Fibroblast of skin of left quadriceps (primary cell): ENCODE measurements around the gene TNFRSF25.
"Not testable (repeated sequence)": the region's sequence is repeated elsewhere in the genome, so short reads cannot be mapped to it uniquely, and the experiment has no call there.

Experiments
- DNase-seq, 2 experiments: peaks; one replicate each; pipeline ENCODE4 v3.0.0-alpha.2; 2013; ENCODE audit warnings: low read depth in 2 of 2

Gene TNFRSF25

DNA sequence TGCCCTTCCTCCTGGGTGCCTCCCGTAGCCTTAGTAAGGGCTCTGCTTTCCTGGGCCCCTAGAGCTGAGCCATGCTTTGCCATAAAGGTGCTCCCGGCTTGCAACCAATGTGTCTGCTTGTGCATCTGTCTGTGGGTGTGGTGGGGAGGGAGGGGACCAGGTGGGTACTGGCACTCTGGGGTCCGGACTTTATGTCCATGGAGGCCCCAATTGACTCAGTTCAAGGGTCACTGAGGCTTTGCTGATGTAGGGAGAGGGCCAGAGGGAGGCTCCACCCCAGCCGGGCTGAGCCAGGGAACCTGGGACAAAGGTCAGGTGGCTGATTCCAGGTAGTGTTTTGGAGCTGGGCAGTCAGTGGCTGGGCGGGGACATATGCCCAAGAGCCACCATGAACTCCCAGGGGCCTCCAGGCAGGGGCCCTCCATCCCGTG is 15.0 kb downstream of the TNFRSF25 start:
- no peak for DNase-seq

DNA sequence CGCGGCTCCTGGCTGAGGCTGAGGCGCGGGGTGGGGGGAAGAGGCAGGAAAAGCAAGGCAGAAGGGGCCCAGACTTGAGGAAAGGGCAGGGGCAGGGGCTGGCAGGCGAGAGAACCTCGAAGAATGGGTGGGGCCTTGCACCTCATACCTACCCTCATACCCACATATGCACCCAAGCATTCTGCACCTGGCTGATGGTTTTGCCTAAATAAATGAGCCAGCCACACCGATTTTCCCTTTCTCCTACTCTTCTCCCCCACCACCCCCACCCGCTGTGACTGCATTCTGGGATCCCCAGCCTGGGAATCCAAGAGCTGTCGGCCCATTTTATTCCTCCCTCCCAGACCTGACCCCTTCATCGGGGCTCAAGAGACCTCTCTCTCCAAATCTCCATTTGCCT is 15.5 kb downstream of the TNFRSF25 start:
- DNase-seq: not testable (repeated sequence)

DNA sequence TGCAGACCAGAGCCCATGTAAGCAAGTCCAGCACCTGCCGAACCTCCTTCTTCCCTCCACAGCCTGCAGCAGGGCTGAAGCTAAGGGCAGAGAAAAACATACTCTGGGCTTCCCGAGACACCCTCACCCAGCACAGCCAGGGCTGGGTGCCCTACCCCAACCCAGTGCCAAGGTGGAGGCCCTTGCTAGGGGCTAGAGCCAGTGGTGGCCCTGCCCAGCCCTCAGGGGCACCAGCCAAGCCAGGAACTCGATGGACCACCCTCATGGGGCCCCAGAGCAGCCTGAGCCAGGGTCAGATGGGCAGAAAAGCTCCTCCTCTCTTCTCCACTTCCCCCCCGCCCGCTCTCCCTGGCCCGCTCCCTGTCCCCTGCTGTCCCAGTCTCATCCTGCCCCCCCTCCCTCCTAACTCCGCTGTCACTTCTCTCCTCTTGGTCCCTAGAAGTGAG is 15.9 kb downstream of the TNFRSF25 start:
- no peak for DNase-seq

DNA sequence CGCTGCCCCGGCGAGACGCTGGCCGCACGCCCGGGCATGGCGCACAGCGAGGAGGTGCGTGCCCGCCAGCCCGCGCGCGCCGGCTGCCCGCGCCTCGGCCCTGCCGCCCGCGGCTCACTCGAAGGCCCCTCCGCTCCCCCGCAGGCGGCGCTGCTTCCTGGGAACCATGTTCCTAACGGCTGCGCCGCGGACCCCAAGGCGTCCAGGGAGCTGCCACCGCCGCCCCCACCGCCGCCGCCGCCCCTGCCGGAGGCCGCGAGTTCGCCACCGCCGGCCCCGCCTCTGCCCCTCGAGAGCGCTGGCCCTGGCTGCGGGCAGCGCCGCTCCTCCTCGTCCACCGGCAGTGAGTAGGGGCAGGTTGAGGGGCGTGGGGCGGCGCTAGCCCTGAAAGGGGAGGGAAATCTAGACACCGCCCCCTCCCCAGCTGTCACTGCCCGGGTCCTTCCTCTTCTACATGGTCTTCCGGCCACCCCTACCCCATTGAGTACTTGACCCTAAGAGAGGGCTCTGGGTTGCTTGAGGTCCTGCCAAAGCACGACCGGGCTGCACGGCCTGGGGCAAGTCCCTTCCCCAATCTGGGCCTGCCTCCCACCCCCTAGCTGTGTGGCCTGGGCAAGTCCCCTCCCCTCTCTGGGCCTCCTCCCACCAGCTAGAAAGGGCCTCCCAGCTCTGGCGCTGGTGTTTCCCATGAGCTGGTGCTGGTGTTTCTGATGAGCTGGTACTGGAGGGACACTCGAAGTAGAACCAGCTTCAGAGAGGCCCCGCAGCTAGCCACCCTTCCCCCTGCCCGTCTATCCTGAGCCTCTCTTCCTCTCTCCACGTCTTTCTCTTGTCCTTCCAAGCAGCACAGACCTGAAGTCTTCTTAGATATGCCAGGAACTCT is 17.0 kb downstream of the TNFRSF25 start:
- DNase-seq: no peak

DNA sequence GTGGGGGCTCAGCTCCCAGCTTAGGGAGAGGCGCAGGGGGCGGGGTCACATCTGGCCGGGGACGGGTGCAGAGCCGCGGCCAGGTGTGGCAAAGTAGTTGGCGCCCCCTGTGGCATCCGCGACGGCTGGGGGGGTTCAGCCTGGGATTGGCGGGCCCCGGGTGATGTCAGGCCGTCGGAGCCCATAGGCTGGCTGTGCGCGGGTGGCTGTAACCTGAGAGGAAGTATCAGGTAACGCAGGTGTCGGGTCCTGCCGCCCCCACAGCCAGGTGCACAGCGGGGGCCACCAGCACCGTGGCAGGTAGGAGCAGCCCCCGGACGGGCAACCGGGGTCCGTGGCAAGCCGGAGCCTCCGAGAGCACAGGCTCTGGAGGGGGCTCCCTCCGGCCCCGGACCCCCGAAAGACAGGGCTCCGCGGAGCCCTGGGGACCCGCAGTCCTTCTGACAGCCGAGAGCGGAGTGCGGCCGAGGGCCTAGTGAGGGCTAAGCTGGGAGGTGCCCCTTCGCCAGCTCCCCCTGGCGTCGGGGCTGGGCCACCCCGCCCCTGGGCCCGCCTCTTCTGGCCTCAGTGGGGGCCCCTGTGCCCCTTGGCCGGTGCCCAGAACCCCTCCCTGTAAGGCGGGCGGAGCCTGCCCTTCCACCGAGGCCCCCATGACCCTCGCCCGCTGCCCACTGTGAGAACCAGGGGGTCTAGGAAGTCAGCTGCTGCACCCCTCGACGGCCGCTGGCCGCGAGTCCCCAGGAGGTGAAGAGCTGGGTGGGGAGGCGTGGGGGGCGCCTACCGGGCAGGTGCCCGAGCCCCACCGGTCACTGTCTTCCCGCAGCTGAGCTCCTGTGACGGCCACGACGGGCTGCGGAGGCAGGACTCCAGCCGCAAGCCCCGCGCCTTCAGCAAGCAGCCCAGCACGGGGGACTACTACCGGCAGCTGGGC is 17.9 kb downstream of the TNFRSF25 start:
- DNase-seq: no peak

DNA sequence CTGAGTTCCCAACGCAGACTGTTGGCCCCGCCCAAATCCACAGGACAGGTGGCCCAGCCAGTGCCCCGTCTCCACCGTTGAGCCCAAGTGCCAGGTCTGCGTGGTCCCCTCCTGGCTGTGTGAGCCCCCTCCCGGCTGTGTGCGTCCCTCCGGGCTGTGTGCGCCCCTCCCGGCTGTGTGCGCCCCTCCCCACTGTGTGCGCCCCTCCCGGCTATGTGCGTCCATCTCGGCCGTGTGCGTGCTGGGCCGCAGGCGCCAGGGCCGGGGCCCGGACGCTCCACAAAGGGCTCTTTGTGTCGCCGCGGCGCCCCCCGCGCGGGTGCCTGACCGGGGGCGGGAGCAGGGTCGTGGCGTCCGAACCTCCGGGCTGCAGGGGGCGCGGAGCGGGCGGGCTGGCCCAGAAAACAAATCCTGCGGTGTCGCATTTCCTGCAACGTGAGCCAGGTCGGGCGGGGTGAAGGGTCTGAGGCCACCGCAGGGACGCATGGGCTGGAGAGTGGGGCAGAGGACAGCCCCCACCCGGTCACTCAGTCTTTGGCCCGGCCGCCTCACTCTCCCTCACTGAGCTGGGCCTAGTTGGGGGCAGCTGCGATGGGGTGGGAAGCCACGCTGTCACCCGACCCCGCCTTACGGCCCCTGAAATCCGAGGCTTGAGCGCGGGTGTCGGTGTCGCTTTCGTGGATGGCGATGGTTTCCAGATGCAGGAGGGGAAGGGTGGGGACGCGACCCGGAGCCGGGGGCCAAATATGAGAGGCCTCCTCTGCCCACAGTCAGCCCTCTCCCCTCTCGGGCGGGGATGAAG is 18.8 kb downstream of the TNFRSF25 start:
- DNase-seq: no peak

DNA sequence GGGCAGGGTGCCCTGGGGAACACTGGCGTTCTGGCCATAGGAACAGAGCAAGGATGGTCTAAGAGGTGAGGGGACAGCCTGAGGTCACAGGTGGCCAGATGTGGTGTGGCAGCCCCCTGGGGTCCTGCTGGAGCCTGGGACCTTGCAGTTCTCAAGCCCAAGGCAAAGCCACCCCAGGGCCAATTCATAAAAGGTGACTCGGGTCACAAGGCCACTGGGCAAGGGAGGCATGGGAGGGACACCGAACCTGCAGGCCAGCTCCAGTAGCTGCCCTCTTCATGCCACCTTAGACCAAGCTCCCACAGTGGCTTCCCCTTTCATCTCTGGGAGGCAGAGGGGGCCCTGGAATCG is 19.3 kb downstream of the TNFRSF25 start:
- no peak for DNase-seq

DNA sequence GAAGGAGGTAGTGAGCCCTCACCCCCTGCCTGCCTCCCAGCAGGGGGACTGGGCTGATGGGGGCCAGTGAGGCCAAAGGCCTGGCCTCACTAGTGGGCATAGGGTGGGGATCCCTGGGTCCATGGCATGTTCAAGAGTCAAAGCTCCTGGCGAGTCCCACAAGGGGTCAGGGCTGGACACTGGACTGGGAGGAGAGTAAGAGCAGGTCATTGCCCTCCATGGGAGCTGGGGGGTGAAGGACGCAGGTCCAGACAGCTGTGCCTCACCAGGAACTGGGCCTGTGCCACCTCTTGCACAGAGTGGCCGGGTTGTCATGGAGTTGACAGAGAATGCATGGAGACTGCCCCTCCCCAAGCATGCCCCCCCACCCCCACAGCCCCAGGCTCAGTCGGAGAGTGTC is 20.0 kb downstream of the TNFRSF25 start:
- DNase-seq: not testable (repeated sequence)

DNA sequence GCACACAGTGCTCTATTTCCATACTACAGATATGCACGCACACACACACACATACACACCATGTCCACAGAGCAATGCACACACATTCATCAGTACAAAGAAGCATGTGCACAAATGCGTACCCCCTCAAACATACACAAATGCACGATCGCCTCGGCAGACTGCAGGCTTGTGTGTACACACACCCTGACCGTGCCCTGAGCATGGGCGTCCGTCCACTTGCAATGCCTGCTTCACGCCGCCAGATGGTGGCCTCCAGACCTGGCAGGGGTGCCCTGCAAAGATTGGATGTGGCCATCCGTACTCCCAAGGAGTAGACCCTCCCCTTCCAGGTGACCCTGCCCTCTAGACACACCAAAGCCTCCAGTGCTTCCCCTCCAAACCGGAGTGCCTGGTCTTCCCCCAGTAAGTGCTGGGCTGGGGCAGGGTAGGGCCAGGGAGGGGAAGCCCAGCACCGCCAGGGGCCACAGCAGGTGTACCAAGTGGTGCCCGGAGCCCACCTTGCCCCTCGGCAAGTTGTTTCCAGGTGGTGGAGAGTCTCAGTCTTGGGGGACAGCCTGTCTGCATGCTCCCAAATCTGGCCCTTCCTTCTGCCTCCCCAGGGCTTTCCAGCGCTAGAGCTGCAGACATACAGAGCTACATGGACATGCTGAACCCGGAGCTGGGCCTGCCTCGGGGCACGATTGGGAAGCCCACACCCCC is 20.8 kb downstream of the TNFRSF25 start:
- DNase-seq: no peak

DNA sequence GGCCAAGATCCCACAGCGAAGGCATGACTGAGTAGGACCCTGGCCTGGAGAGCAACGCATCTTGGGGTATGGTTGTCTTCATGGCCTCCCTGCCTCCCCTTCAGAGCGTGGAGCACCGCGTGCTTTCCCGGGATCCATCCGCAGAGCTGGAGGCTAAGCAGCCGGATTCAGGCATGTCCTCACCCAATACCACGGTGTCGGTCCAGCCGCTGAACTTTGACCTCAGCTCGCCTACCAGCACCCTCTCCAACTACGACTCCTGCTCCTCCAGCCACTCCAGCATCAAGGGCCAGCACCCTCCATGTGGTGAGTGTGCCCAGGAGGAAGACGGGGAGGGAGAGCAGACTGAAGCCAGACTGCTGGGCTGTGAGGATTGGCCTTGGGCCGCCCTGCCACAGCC is 21.6 kb downstream of the TNFRSF25 start:
- DNase-seq: no peak

DNA sequence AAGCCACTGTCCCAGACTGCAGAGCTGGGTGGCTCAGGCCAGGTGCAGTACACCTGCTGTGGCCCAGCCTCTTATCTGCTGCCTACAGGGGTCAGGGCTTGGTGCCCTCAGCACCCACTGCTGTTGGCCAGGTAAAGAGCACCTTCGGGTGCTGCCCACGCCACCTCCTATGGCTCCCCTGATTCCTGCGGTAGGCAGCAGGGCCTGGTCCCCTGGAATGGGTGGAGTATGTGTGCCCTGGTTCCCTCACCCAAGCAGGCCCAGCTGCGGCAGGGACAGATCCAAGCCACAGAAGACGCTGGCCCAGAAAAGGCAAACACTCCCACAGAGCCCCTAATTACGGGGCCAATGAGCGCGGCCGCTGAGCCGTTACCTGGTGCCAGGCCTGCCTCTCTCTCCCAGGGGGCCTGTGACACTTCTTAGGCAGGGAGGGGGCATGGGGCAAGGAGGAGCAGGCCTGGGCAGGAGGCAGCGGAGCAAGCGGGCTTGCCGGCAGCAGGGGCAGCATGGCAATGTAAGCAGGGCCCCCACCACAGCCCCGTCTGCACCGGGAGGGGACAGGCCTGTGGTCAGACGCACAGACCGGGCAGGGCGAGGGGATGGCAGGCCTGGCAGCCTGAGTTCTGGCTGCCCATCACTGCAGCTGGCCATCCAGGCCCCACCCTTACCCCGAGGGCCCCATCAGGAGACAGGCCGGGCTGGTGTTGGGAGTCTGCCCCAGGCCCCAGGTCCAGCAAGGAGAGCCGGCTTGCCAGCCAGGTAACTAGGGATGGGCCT is 22.4 kb downstream of the TNFRSF25 start:
- no peak for DNase-seq

DNA sequence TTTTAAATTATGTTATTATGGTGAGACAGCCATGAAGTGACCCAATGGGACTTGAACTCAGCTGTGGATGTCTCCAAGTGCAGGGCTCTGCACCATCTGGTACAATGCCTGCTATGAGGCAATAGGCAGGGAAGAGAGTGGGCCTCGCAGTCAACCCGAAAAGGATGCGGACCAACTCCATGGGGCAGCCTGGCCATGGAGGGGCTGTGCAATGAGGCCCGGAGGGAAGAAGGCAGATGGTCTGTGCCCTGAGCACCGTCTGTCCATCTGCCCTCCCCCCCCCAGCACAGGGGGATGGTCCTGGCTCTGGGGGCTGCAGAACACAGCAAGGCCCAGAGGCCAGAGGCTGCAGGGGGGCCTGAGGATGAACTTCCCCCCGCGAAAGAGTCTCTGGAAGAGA is 24.4 kb downstream of the TNFRSF25 start:
- no peak for DNase-seq

DNA sequence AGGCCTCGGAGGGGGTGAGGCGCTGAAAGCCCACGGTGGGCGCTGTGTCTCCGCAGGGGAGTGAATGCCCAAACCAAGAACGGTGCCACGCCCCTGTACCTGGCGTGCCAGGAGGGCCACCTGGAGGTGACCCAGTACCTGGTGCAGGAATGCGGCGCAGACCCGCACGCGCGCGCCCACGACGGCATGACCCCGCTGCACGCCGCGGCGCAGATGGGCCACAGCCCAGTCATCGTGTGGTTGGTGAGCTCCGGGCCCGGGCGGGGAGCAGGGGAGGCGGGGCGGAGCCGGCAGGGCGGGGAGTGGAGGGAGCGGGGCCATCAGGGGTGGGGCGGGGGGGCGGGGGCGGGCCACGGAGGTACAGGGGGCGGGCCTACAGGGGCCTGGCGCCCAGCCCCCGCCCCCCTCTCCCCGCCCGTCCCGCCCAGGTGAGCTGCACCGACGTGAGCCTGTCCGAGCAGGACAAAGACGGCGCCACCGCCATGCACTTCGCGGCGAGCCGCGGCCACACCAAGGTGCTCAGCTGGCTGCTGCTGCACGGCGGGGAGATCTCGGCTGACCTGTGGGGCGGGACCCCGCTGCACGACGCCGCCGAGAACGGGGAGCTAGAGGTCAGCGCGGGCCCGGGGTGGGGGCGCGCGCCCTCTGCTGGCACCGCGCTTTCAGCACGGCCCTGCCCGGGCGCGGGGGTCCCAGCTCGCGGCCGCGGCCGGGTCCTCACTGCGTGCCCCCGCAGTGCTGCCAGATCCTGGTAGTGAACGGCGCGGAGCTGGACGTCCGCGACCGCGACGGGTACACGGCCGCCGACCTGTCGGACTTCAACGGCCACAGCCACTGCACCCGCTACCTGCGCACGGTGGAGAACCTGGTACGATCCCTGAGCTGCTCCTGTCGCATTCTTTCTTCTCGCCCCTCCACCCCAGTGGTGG is 25.5 kb downstream of the TNFRSF25 start:
- no peak for DNase-seq

DNA sequence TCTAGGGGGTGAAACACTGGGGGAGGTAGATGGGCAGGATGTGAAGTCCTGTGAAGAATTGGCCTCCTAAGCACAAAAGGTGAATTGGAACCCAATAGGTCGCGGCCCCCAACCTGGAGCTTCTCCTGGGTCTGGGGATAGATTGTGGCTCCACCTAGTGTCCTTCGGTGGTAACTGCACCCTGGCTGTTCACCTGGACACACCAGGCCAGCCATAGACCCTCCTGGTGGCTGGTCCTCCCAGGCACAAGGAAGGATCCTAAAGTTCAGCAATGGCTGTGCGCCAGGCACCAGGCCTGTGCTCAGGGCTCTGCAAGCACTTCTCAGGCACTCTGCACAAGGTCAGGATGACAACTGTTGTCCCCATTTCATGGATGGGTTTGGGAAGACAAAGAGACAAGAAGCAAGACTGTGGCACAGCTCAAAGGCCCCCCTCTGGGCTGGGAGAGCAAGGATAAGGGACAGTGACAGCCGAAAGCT is 27.9 kb downstream of the TNFRSF25 start:
- DNase-seq: no peak

DNA sequence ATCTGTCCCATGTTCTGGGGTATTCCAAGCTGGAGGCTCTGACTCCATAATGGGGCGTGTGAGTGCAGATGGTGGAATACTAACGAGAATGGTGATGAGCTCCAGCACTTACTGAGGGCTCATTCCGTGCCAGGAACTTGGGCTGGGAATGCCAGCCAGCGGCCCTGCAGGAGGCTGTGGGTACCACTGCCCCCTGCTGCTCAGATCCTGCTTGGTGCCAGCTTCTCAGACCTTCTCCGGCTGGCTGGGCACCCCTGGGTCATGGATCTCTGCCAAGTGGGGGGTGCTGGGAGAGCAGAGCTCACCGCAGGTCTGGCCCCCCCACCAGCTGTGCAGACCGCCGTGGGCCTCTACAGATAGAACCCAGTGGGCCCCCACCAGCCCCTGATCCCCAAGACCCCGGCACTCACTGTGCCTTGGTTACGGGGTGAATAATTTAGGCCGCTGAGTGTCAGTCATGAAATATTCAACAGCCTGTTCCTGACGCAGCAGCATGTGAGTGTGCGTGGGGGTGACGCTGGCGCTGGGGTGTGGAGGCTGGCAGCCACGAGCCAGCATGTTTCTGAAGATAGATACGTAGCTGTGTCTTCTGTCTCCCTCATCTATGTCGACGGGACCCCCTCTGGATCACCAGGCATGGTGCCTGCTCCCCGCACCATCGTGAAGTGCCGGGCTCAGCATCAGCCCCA is 28.8 kb downstream of the TNFRSF25 start:
- not testable (repeated sequence) for DNase-seq

DNA sequence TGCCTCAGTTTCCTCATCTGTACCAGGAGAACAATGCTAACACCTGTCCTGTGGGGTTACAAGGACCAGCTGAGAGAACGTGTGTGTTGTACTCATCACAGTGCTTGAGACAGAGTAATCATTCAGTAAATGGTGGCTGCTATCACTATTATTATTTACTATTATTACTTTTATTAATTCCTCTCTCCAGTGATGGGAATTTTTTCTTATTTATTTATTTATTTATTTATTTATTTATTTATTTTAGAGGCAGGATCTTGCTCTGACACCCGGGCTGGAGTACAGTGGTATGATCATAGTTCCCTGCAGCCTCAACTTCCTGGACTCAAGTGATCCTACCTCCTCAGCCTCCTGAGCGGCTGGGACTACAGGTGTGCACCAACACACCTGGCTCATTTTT is 29.7 kb downstream of the TNFRSF25 start:
- DNase-seq: not testable (repeated sequence)

DNA sequence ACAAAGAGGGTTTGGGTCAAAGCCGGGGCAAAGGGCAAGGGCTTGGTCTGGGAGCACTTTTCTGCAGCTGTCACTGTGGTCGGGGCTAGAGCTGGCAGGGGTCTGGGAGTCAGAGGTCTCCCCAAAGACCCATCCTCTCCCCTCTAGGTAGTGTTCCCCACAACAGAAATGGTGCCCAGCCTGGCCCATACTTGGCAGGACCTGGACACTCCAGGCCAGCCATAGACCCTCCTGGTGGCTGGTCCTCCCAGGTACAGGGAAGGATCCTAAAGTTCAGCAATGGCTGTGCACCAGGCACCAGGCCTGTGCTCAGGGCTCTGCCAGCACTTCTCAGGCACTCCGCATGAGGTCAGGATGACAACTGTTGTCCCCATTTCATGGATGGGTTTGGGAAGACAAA is 30.4 kb downstream of the TNFRSF25 start:
- no peak for DNase-seq

DNA sequence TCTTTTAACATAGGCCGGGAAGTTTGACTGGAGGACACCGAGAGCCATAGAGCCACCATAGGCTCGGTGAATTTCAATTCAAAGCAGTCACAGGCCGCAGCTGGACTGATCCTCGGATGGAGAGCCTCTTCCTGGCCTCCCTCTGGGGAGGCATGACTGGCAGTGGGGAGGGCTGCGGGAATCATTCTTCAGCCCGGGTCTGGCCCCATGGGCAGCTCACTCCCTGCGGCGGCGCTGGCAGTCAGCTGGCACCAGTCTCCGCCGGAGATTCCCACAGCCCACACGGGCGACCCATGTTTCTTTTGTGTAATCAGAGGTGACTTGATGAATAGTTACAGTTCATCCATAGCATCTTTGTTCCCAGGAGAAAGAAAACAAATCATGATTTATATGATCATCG is 30.8 kb downstream of the TNFRSF25 start:
- DNase-seq: no peak

DNA sequence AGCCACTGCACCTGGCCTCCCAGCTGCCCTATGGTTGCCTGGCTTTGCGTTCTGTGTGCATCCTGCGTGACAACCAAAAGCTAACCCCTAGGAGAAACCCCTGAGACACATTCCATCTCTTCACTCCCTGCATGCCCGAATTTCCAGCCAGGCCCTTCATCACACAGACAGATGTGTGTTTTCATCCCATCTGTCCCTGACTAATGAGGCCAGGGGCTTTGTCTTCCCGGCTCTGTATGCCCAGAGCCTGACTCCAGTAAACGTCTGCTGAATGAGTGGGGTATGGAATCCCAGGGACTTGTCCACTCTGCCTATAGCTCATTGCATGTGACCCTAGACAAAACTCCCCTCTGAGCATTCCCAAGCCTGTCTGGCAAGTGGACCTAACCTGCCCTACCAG is 31.8 kb downstream of the TNFRSF25 start:
- no peak for DNase-seq
